ENCODE data around the gene PLA2G15. TPM values are rescaled to one million over a fixed set of nuclear protein-coding genes. Genes with fewer than 3 reads are reported as not detected.

PLA2G15 gene
- total and polyA plus RNA-seq, 2 donors (not counting 1 experiment from before 2014, with no cell fraction given) = 6.1 to 12.5 TPM

GRCh38 chr16:68289202-68289601 is 44.0 kb downstream of the PLA2G15 start:
- peaks cover 61 to 80% of the 10 kb centered on the region in 2 donors for H3K4me1 ChIP-seq (ENCODE audit: control insufficient read depth in 2 of 2, insufficient read depth in 2 of 2, low read length in 2 of 2)
- H3K4me3 Mint-ChIP-seq = peak overlapping the region; percentile 58
- H3K4me3 ChIP-seq (ENCODE audit: control extremely low read depth in 1 of 5, extremely low read depth in 1 of 5, insufficient read depth in 1 of 5, low read depth in 2 of 5, low read length in 4 of 5) = peak overlapping the region in 1 of 5 experiments; percentile 4
- peaks cover 80% of the 10 kb centered on the region for H3K79me2 ChIP-seq (ENCODE audit: control insufficient read depth, insufficient read depth, low read length)
- TF ChIP-seq CTCF (IDR thresholded peaks at IDR 0.05) (no peak), EZH2 (IDR thresholded peaks at IDR 0.05; ENCODE audit: borderline replicate concordance, insufficient read depth, low read depth, low read length, poor library complexity, severe bottlenecking) (no peak)
- DNase-seq (no peak), ATAC-seq (ENCODE audit: low read depth) (no peak)
- peak overlapping the region; percentile 51 for H3K4me2 ChIP-seq (replicated peaks; ENCODE audit: low read depth, low read length, poor library complexity, severe bottlenecking)
- H3K27ac ChIP-seq (ENCODE audit: low read length in 2 of 2) = peak overlapping the region; percentile 56 to 92
- peak overlapping the region; percentile 93 for H3K27ac Mint-ChIP-seq
- H2AFZ ChIP-seq (ENCODE audit: insufficient read depth, low read depth, low read length, poor library complexity, severe bottlenecking) = no peak overlapping the region
- intact Hi-C loops (cut with micrococcal nuclease) = loop anchor here (1.0 to 5.0 kb wide), 6 partner anchors 14 to 290 kb away; partner anchors contain the start of genes DPEP2, PLA2G15, SLC7A6 and SLC7A6OS
- H4K20me1 ChIP-seq (ENCODE audit: control insufficient read depth, insufficient read depth, low read length, poor library complexity, severe bottlenecking) = no peaks in the 10 kb centered on the region
- H3K36me3 ChIP-seq (replicated peaks in 1 of 2; ENCODE audit: control extremely low read depth in 1 of 2, control insufficient read depth in 1 of 2, extremely low read depth in 1 of 2, insufficient read depth in 2 of 2, low read length in 1 of 2) = peaks cover 2 to 45% of the 10 kb centered on the region in 2 experiments
- H3K27me3 ChIP-seq (replicated peaks in 1 of 4; ENCODE audit: control extremely low read depth in 1 of 4, control insufficient read depth in 3 of 4, insufficient read depth in 4 of 4, low read length in 3 of 4) = no peaks in the 10 kb centered on the region
- ChIA-PET CTCF (interaction anchor here (1.2 to 10.2 kb wide), 7 partner anchors 9 to 40 kb away, joined by 3 to 289 read pairs (median 7); partner anchors contain the start of genes PRMT7, SLC7A6 and SLC7A6OS), POLR2A (interaction anchor here (0.8 to 1.8 kb wide), 3 partner anchors 9 to 32 kb away, joined by 4 to 11 read pairs (median 4); partner anchors contain the start of gene SLC7A6)
- WGBS (ENCODE audit: insufficient coverage) = 75% methylated on average over 2 of the region's 2 CpGs
- no peaks in the 10 kb centered on the region for H3K9me3 Mint-ChIP-seq (ENCODE audit: insufficient read depth)
- H3K27me3 Mint-ChIP-seq = no peaks in the 10 kb centered on the region
- peaks cover 67% of the 10 kb centered on the region for H3K4me1 Mint-ChIP-seq
- H3K9ac ChIP-seq (ENCODE audit: low read length) = peak overlapping the region; percentile 38
- no peaks in the 10 kb centered on the region for H3K9me3 ChIP-seq (ENCODE audit: control extremely low read depth in 1 of 3, control insufficient read depth in 2 of 3, insufficient read depth in 1 of 3, low read length in 2 of 3)

All from B cell (primary cell).